NCI-H128 (cell line): Measurements from ENCODE around the gene EWSR1.

Experiments used
- DNase-seq: peaks from one replicate; lab custom pipeline; 2025; ENCODE audit not compliant: unreplicated experiment; lab: John Stamatoyannopoulos, UW

The EWSR1 gene

DNA sequence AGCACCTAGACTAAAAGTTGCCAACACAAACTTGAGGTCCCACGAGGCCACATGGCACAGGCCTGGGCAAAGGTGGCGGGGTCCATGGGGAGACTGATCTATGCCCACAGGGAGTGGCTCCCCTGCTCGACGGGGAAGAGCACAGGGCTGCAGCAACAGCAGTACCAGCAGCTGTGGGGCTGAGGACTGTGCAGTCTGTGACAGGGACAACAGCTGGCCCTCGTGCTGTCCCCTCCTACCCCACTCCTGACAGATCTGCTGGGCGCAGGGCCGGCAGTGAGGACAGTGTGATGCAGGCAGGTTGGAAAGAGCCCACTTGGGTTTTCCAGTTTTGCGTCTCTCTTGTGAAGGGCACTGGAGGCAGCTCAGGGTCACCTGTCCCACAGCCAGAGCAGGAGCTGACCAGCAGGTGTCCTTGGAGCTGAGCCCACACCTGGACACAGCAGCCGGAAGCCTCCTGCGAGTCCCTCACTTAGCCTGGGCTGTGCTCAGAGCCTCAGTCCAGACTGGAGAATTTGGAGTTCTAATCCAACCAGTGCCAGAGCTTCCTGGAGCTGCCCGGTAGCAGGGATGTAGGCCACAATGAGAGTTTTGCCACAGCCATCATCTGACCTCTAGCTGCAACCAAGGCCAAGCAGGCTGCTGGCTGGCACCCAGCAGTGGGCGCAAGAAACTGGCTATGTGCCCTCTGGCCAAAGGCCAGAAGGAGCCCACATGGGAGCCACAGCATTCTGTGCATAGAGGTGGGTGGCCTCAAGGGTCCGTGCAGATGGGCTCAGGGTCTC lies 34.8 kb downstream of the EWSR1 start:
- DNase-seq: no peak

DNA sequence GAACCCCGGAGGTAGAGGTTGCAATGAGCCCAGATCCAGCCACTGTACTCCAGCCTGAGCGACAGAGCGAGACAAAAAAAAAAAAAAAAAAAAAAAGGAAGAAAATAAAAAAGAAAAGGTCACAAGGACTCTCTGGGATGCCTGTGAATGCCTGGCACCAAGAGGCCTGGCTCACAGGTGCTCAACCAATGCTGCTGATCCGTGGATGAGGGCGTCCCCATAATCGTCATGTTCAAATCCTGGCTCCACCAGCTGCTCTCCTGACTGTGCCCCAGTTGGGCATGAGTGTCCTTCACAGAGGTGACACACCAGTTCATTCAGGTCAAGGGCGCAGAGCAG lies 37.7 kb downstream of the EWSR1 start:
- DNase-seq: no peak

- DNase-seq: no peak
These were observed 38.2 kb downstream of the EWSR1 start, which contains the start of gene GAS2L1 for GRCh38 chr22:29306175-29306834. GAS2L1 (plus strand) TSS chr22:29306650; CDS start chr22:29308106, 1,456 bp downstream.

- peak; percentile 2 for DNase-seq
These were observed 38.9 kb downstream of the EWSR1 start for GRCh38 chr22:29306835-29307595.

- DNase-seq: no peak
These were observed 39.6 kb downstream of the EWSR1 start for GRCh38 chr22:29307596-29308147.

DNA sequence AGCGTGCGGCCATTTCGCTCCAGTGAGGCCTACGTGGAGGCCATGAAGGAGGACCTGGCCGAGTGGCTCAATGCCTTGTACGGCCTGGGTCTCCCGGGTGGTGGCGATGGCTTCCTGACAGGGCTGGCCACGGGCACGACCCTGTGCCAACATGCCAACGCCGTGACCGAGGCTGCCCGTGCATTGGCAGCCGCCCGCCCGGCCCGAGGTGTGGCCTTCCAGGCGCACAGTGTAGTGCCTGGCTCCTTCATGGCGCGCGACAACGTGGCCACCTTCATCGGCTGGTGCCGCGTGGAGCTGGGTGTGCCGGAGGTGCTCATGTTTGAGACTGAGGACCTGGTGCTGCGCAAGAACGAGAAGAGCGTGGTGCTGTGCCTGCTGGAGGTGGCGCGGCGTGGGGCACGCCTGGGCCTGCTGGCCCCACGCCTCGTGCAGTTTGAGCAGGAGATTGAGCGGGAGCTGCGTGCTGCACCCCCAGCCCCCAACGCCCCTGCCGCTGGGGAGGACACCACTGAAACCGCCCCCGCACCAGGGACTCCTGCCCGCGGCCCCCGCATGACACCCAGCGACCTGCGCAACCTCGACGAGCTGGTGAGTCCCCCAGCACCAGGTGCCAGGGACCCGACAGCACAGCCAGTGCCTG lies 40.2 kb downstream of the EWSR1 start:
- DNase-seq: no peak

DNA sequence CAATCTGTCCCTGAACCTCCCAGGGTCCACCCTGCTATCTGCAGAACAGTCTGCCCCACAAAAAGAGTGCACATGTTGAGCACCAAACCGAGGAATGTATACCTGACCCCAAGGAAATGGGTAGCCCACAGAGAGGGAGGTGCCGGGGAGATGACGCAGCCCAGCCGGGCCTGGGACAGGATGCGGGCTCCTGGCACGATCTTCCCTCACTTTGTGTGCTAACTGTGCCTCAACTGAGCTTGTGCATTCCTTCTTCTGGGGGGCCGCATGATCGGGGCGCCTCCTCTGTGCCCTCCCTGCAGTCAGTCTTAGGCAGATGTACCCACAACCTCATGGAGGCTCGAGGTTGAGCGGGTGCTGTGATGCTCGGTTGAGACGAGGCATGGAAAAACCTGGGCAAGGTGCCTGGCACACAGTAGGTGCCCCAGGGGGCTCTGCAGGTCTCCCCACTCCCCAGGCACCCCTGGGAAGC lies 40.8 kb downstream of the EWSR1 start:
- no peak for DNase-seq

DNA sequence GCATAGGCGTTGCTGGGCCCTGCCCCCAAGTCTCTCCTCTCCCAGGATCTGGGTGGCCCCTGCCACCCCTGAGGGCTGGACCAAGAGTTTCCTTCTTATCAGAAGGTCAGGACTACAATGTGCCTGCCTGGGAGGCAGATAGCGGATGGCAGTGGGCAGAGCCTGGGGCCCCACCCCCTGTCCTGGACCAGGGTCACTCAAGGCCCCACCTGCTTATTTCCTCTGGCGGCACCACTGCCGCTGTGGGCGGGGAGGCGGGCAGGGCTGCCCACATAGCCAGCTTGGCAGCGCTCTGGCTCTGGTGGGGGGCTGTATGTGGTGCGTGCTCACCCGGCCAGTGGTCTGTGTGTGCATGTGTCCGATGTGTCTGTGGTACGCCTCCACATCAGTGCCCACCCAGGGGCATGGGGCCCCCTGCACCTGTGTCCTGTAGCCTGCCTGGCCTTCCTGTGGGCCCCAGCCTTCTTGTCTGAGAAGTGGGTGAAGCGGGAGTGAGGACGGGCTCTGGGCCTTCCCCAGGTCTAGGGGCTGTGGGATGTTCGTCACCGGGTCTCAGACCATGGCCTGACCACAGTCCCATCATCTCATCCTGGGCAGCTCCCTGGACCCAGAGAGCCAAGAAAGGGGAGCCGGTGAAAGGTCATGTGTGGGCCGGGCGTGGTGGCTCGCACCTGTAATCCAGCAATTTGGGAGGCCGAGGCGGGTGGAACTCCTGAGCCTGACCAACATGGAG lies 41.4 kb downstream of the EWSR1 start:
- DNase-seq: no peak

GRCh38 chr22:29310065-29310862 lies 42.2 kb downstream of the EWSR1 start:
- no peak for DNase-seq

DNA sequence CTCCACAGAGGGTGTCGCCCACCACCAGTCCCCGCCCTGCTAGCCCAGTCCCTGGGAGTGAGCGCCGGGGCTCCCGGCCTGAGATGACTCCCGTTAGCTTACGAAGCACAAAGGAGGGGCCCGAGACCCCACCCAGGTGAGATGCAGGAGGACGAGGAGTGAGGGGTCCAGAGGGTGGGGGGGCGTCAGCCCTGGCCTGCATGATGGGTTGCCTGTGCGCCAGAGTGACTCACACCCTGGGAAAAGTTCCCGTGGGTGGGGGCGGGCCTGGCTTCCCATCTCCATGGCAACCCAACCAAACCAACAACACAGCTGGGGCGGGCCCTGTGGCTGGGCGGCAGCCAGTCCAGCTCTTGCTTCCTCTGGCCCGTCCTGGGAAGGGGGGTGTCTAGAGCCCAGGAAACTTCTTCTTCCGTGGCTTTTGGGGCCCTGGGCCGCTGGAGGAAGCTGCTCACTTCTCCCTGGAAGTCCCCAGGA lies 42.8 kb downstream of the EWSR1 start:
- DNase-seq: no peak

DNA sequence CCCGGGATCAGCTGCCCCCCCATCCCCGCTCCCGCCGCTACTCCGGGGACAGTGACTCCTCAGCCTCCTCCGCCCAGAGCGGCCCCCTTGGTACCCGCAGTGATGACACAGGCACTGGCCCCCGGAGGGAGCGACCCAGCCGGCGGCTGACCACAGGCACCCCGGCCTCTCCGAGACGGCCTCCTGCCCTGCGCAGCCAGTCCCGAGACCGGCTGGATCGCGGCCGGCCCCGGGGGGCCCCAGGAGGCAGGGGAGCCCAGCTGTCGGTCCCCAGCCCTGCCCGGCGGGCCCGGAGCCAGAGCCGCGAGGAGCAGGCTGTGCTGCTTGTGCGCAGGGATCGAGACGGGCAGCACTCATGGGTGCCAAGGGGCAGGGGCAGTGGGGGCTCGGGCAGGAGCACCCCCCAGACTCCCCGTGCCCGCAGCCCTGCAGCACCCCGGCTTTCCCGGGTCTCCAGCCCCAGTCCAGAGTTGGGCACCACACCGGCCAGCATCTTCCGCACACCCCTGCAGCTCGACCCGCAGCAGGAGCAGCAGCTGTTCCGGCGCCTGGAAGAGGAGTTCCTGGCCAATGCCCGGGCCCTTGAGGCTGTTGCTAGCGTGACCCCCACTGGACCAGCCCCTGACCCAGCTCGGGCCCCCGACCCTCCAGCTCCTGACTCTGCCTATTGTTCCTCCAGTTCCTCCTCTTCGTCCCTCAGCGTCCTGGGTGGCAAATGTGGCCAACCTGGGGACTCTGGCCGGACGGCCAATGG lies 43.6 kb downstream of the EWSR1 start:
- DNase-seq: no peak

GRCh38 chr22:29312218-29313125 lies 44.4 kb downstream of the EWSR1 start:
- DNase-seq: no peak

DNA sequence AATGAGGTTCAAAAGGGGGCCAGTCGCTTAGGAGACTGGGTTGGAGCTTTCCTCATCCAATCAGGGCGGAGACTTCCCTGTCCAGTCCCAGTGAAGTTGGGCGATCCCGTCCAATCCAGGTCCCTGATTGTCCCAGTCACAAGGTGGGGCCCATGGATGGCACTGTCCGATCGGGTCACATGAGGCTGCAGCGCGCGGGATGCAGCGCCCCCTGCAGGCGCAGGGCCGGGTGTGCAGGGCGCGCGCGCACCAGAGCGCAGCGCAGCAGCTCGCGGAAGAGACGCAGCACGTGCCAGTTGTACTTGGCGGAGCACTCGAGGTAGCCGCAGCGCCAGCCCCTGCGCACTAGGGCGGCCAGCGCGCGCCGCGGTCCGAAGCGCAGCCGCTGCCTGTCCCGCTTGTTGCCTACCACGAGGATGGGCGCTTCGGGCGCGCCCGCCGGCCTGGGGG lies 45.1 kb downstream of the EWSR1 start:
- DNase-seq: no peak

- no peak for DNase-seq
These were observed 45.8 kb downstream of the EWSR1 start for GRCh38 chr22:29313576-29314466.

DNA sequence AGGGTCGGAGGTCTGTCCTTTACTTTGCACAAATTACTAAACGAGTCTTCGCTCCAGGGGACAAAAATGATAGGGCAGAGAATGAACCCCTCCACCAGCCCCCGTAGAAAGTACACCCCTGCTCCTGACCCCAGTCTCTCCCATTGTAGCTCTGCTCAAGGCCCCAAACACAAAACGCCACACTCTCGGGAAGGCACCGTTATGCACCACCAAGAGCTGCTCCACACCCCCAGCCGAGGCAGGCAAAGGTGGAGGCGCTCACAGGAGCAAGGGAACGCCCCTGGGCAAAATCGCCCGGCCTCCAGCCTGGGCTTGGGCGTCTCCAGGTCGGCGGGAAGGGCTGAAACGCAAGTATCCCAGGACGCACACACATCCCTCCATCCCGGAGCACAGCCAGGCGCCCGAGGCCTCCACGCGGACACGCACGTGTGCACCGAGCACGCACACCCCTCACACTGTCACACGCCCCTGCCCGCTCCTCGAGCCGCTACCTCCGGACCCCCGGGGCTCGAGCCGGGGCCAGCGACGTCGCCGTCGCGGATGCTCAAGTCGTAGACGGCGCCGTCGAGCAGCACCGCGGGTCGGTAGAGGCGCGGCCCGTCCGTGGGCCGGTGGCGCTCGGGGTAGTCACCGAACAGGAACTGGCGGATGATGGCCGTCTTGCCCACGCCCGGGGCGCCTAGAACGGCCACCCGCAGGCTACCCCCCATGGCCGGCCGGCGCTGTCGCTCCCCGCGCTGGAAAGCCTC lies 46.6 kb downstream of the EWSR1 start:
- DNase-seq: no peak
